NB4 (cell line): ENCODE data around the gene CTDSPL.

ENCODE experiments used
- DNase-seq: peaks from one replicate; pipeline ENCODE4 v3.0.0; 2010; ENCODE audit warnings: low read depth
- H3K4me3 ChIP-seq: one replicate; pipeline ENCODE4 v1.5.1; 2011; ENCODE audit warnings: mild to moderate bottlenecking, low read depth, low read length, moderate library complexity
- MYC ChIP-seq: IDR thresholded peaks from 2 replicates; pipeline ENCODE4 v1.6.1; 2011; ENCODE audit warnings: low read depth, low read length
- POLR2A ChIP-seq: IDR thresholded peaks from 2 replicates; pipeline ENCODE4 v1.6.1; 2011; ENCODE audit warnings: mild to moderate bottlenecking; ENCODE audit not compliant: insufficient read length; ENCODE audit errors: extremely low read depth
- TF ChIP-seq, protein P1 (sequence below): IDR thresholded peaks from 2 replicates; pipeline ENCODE4 v1.6.1; 2011; ENCODE audit warnings: low read depth, low read length
- TF ChIP-seq, protein P2 (sequence below): IDR thresholded peaks from one replicate; pipeline ENCODE4 v1.5.1; 2012; ENCODE audit warnings: low read depth, low read length

Gene CTDSPL

DNA sequence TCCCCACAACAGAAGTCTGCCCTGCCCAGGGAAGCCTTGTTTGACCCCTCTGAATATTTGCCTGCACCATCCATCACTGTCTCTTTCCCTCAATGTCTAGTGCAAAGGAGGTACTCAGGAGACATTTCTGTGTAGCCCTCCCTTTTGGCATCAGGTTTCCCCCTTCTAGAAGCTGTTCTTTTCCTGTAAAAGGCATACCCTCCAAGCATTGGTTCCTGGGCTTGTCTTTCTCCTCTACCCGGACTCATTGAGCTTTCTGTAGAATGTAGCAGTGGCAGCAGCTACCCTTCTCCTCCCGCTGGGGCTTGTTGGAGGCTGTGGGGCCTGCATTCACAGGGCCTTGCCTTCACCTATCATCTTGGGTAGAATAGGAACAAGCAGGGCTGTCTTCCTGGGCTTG lies 63.5 kb downstream of the CTDSPL start:
- no peak overlapping the region for H3K4me3 ChIP-seq
- TF ChIP-seq, protein P1, sequence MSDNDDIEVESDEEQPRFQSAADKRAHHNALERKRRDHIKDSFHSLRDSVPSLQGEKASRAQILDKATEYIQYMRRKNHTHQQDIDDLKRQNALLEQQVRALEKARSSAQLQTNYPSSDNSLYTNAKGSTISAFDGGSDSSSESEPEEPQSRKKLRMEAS: no peak
- TF ChIP-seq, protein P2, sequence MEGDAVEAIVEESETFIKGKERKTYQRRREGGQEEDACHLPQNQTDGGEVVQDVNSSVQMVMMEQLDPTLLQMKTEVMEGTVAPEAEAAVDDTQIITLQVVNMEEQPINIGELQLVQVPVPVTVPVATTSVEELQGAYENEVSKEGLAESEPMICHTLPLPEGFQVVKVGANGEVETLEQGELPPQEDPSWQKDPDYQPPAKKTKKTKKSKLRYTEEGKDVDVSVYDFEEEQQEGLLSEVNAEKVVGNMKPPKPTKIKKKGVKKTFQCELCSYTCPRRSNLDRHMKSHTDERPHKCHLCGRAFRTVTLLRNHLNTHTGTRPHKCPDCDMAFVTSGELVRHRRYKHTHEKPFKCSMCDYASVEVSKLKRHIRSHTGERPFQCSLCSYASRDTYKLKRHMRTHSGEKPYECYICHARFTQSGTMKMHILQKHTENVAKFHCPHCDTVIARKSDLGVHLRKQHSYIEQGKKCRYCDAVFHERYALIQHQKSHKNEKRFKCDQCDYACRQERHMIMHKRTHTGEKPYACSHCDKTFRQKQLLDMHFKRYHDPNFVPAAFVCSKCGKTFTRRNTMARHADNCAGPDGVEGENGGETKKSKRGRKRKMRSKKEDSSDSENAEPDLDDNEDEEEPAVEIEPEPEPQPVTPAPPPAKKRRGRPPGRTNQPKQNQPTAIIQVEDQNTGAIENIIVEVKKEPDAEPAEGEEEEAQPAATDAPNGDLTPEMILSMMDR: no peak
- TF ChIP-seq POLR2A (no peak), MYC (no peak)
- no peak for DNase-seq

DNA sequence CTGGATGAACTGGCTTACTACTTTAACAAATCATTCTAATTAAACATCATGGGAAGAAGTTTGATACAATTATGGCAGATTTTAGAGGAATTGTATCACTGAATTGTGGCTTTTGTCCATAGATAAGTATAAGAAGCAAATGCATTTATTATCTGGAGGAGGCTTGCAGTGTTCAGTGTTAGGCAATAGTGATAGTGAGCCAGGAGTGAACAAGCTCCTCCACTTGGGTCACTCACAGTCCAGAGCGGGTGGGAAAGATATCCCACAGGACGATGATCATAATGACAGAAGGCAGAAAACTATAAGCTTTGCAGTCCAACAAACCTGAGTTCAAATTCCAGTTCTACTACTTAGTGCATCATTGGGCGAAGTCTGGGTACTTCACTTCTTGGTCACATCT lies 64.9 kb downstream of the CTDSPL start:
- TF ChIP-seq, protein P2: no peak
- TF ChIP-seq POLR2A: no peak
- no peak for TF ChIP-seq MYC
- TF ChIP-seq, protein P1: no peak
- DNase-seq: no peak

DNA sequence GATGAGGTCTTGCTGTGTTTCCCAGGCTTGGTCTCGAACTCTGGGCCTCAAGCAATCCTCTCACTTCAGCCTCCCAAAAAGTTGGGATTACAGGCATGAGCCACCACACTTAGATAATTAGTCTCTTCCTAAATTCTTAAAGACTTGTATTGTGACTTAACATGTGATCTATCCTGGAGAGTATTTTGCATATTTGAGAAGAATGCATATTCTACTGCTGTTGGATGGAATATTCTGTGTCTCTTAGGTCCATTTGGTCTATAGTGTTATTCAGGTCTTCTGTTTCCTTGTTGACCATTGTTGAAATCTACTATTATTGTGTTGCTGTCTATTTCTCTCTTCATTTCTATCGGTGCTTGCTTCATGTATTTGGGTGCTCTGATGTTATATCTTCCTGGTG lies 68.8 kb downstream of the CTDSPL start:
- no peak overlapping the region for H3K4me3 ChIP-seq
- no peak for DNase-seq
- TF ChIP-seq, protein P2: no peak
- TF ChIP-seq, protein P1: no peak
- no peak for TF ChIP-seq POLR2A
- TF ChIP-seq MYC: no peak

More for the DNA sequence above, 64.9 kb downstream of the CTDSPL start:
- no peak overlapping the region for H3K4me3 ChIP-seq

DNA sequence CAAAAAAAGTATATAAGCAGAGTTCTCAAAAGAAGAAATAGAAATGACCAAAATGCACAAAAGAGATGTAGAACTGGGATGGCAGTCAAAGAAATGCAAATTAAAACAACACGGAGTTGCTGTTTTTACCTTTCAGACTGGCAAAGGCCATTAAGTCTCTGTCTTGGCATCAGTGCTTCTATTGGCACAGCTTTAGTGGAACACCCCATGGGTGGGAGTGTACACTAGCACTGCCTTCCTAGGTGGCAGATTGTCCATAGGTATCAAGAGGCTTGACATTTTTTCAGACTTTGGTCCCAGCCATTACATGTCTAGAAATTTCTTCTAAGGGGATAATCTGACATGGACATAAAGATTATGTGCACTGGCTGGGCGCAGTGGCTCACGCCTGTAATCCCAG lies 70.8 kb downstream of the CTDSPL start:
- TF ChIP-seq POLR2A (no peak), MYC (no peak)
- TF ChIP-seq, protein P2: no peak
- TF ChIP-seq, protein P1: no peak
- DNase-seq: no peak
- H3K4me3 ChIP-seq: no peak overlapping the region

DNA sequence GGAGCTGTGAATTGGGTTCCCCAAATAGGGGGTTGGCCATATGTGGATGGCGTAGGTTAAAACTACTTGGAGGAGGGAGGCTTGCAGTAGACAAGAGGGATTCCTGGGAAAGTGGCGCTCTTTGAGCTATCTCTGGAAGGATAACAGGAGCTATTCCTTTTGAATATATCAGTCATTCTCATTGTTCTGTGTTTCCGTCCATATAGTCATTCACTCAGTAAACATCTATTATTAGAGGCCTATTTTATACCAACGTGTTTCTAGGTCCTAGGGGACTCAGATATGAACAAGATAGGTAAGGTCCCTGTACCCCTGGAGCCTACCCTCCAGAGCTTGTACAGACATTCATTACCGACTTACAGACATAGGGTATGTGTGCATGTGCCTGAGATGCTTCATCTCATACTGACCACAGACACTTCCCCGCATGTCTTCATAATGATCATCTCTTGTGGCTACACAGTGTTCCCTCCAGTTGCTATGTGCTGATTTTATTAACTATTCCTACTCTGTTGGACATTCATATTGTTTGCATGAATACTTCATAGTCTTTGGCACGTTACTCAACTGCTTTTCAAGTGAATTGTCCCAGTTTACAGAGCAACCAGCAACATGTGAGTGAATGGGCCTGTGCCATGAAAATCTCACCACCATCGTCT lies 73.1 kb downstream of the CTDSPL start:
- DNase-seq: no peak
- no peak overlapping the region for H3K4me3 ChIP-seq
- TF ChIP-seq, protein P2: no peak
- TF ChIP-seq POLR2A: no peak
- TF ChIP-seq, protein P1: no peak
